Smooth muscle cell (in vitro differentiated cells): ENCODE measurements around the gene PLD1. TPM values are rescaled to one million over a fixed set of nuclear protein-coding genes. Genes with fewer than 3 reads are reported as not detected.

Experiments
- DNase-seq: peaks from one replicate; lab custom pipeline; 2025; ENCODE audit not compliant: unreplicated experiment; lab: John Stamatoyannopoulos, UW
- H2AFZ ChIP-seq: fragments of 200-600 bp; sonication (generic); 2 replicates; pipeline ENCODE4 v1.6.0; 2016; ENCODE audit warnings: antibody characterized with exemption, low read depth, mild to moderate bottlenecking
- H3F3A ChIP-seq: fragments of 200-600 bp; sonication (generic); 2 replicates; pipeline ENCODE4 v1.6.0; 2017; ENCODE audit warnings: antibody characterized with exemption, low read depth
- H3K27ac ChIP-seq: fragments of 200-600 bp; sonication (generic); 2 replicates; pipeline ENCODE4 v1.5.1; 2016; ENCODE audit warnings: low read depth, mild to moderate bottlenecking
- H3K27me3 ChIP-seq: fragments of 200-600 bp; sonication (generic); 2 replicates; pipeline ENCODE4 v1.6.1; 2016; ENCODE audit warnings: low read depth, mild to moderate bottlenecking
- H3K36me3 ChIP-seq: fragments of 200-600 bp; sonication (generic); 2 replicates; pipeline ENCODE4 v1.5.1; 2016; ENCODE audit warnings: low read depth
- H3K4me1 ChIP-seq: fragments of 200-600 bp; sonication (generic); 2 replicates; pipeline ENCODE4 v1.5.1; 2016; ENCODE audit warnings: low read depth
- H3K4me2 ChIP-seq: fragments of 200-600 bp; sonication (generic); 2 replicates; pipeline ENCODE4 v1.6.0; 2016; ENCODE audit warnings: mild to moderate bottlenecking
- H3K4me3 ChIP-seq: fragments of 200-600 bp; sonication (generic); 2 replicates; pipeline ENCODE4 v1.5.1; 2016; ENCODE audit warnings: mild to moderate bottlenecking
- H3K79me2 ChIP-seq: fragments of 200-600 bp; sonication (generic); 2 replicates; pipeline ENCODE4 v1.6.0; 2016; ENCODE audit warnings: low read depth, mild to moderate bottlenecking
- H3K9ac ChIP-seq: fragments of 200-600 bp; sonication (generic); 2 replicates; pipeline ENCODE4 v1.6.0; 2016; ENCODE audit warnings: low read depth
- H3K9me3 ChIP-seq: fragments of 200-600 bp; sonication (generic); replicated peaks from 2 replicates; pipeline ENCODE4 v1.5.1; 2016; ENCODE audit warnings: low read depth
- H4K20me1 ChIP-seq: fragments of 200-600 bp; sonication (generic); 2 replicates; pipeline ENCODE4 v1.6.0; 2016; ENCODE audit warnings: low read depth
- CTCF ChIP-seq: fragments of 200-600 bp; sonication (generic); IDR thresholded peaks from 2 replicates; pipeline ENCODE4 v1.5.1; 2017; ENCODE audit warnings: borderline replicate concordance, mild to moderate bottlenecking, antibody characterized with exemption; ENCODE audit not compliant: insufficient read depth, poor library complexity, severe bottlenecking
- WGBS: methylation state at CpG from one replicate; pipeline ENCODE4 v1.1.7; 2016; ENCODE audit warnings: low lambda C conversion rate; 5-methylcytosine and 5-hydroxymethylcytosine counted together
- polyA plus RNA-seq: library from polyadenylated mRNA; unstranded; fragments of >200 nt; fragmentation: Nextera tagmentation; extraction: Ambion mirVana; gene quantifications from 2 replicates; pipeline ENCODE4 v1.2.1, GENCODE V29; 2016
- total RNA-seq: library from RNA; depleted of rRNA; stranded (reverse); fragments of >200 nt; gene quantifications from 2 replicates; pipeline ENCODE4 v1.2.3, GENCODE V29; 2014

PLD1 gene
- total and polyA plus RNA-seq, 2 experiments from 2014 or later: 15.2 to 36.1 TPM

- H3K27me3 ChIP-seq: no peaks in the 10 kb centered on the region
- H3K4me2 ChIP-seq: peak overlapping the region; percentile 63
- H3K36me3 ChIP-seq: no peaks in the 10 kb centered on the region
- H3K9me3 ChIP-seq: no peaks in the 10 kb centered on the region
- H3K79me2 ChIP-seq: no peaks in the 10 kb centered on the region
- H4K20me1 ChIP-seq: no peaks in the 10 kb centered on the region
- peak overlapping the region; percentile 90 for H3K27ac ChIP-seq
- H3K9ac ChIP-seq: peak overlapping the region; percentile 74
- H3K4me1 ChIP-seq: peaks cover 22% of the 10 kb centered on the region
- no peak overlapping the region for H3K4me3 ChIP-seq
- DNase-seq: no peak
- peak; percentile 33 for TF ChIP-seq CTCF
- H2AFZ ChIP-seq: peak overlapping the region; percentile 80
- WGBS: 37% methylated on average over 3 of the region's 3 CpGs
- H3F3A ChIP-seq: peaks cover 19% of the 10 kb centered on the region
Observed at GRCh38 chr3:171833789-171834460, 23.6 kb upstream of the PLD1 start.

GRCh38 chr3:171832989-171833388 lies 22.7 kb upstream of the PLD1 start:
- Histone ChIP-seq H3K9ac (peak overlapping the region; percentile 36), H4K20me1 (no peaks in the 10 kb centered on the region), H3F3A (peaks cover 20% of the 10 kb centered on the region), H2AFZ (no peak overlapping the region), H3K4me1 (peaks cover 14% of the 10 kb centered on the region), H3K4me2 (no peak overlapping the region), H3K4me3 (no peak overlapping the region), H3K27me3 (no peaks in the 10 kb centered on the region), H3K9me3 (no peaks in the 10 kb centered on the region), H3K27ac (peak overlapping the region; percentile 90), H3K36me3 (no peaks in the 10 kb centered on the region), H3K79me2 (no peaks in the 10 kb centered on the region)
- 55% methylated on average over 5 of the region's 5 CpGs for WGBS
- no peak for TF ChIP-seq CTCF
- no peak for DNase-seq

GRCh38 chr3:171831936-171832335 lies 21.7 kb upstream of the PLD1 start:
- H3K9me3 ChIP-seq: no peaks in the 10 kb centered on the region
- WGBS: 52% methylated on average over 3 of the region's 3 CpGs
- peak overlapping the region; percentile 90 for H3K27ac ChIP-seq
- no peaks in the 10 kb centered on the region for H3K27me3 ChIP-seq
- peaks cover 13% of the 10 kb centered on the region for H3F3A ChIP-seq
- H4K20me1 ChIP-seq: no peaks in the 10 kb centered on the region
- H2AFZ ChIP-seq: peak overlapping the region; percentile 6
- TF ChIP-seq CTCF: no peak
- H3K36me3 ChIP-seq: no peaks in the 10 kb centered on the region
- peaks cover 13% of the 10 kb centered on the region for H3K4me1 ChIP-seq
- no peak for DNase-seq
- H3K79me2 ChIP-seq: no peaks in the 10 kb centered on the region
- H3K4me2 ChIP-seq: peak overlapping the region; percentile 1
- H3K9ac ChIP-seq: peak overlapping the region; percentile 2
- H3K4me3 ChIP-seq: no peak overlapping the region

- H4K20me1 ChIP-seq: no peaks in the 10 kb centered on the region
- no peaks in the 10 kb centered on the region for H3K9me3 ChIP-seq
- TF ChIP-seq CTCF: no peak
- H3K36me3 ChIP-seq: no peaks in the 10 kb centered on the region
- DNase-seq: no peak
- peaks cover 15% of the 10 kb centered on the region for H3F3A ChIP-seq
- peaks cover 19% of the 10 kb centered on the region for H3K4me1 ChIP-seq
- no peaks in the 10 kb centered on the region for H3K27me3 ChIP-seq
- no peak overlapping the region for H3K9ac ChIP-seq
- H3K4me2 ChIP-seq: peak overlapping the region; percentile 69
- H3K79me2 ChIP-seq: no peaks in the 10 kb centered on the region
- peak overlapping the region; percentile 90 for H3K27ac ChIP-seq
- H3K4me3 ChIP-seq: no peak overlapping the region
- peak overlapping the region; percentile 91 for H2AFZ ChIP-seq
Observed at GRCh38 chr3:171830518-171830875, 20.2 kb upstream of the PLD1 start.
